Astrocyte (in vitro differentiated cells and primary cell): ENCODE measurements around the gene AXL. TPM values are rescaled to one million over a fixed set of nuclear protein-coding genes. Genes with fewer than 3 reads are reported as not detected.

ENCODE experiments used
- DNase-seq: peaks from one replicate; pipeline ENCODE4 v3.0.0-alpha.2; 2010; ENCODE audit warnings: low read depth
- FAIRE-seq: peaks from 2 replicates; lab custom pipeline; 2011; peaks lifted over from hg19 to GRCh38; lab: Jason Lieb, UNC
- H2AFZ ChIP-seq: 2 replicates; pipeline ENCODE4 v1.6.0; 2012; ENCODE audit warnings: low read depth, low read length, inconsistent platforms
- H3K27ac ChIP-seq: 2 replicates; pipeline ENCODE4 v1.5.1; 2011; ENCODE audit warnings: low read depth, low read length, inconsistent platforms
- H3K27me3 ChIP-seq: 2 replicates; pipeline ENCODE4 v1.6.0; 2011; ENCODE audit warnings: low read length, inconsistent platforms; ENCODE audit not compliant: insufficient read depth
- H3K36me3 ChIP-seq: 2 replicates; pipeline ENCODE4 v1.5.1; 2011; ENCODE audit warnings: low read length, inconsistent platforms; ENCODE audit not compliant: insufficient read depth
- H3K4me1 ChIP-seq: 2 replicates; pipeline ENCODE4 v1.5.1; 2011; ENCODE audit warnings: low read length, inconsistent platforms; ENCODE audit not compliant: insufficient read depth
- H3K4me2 ChIP-seq: 2 replicates; pipeline ENCODE4 v1.6.0; 2012; ENCODE audit warnings: low read length, inconsistent platforms
- H3K4me3 ChIP-seq: 2 replicates; pipeline ENCODE4 v1.5.1; 2011; ENCODE audit warnings: low read depth, mild to moderate bottlenecking, low read length, inconsistent platforms; ENCODE audit not compliant: insufficient read depth
- H3K79me2 ChIP-seq: 2 replicates; pipeline ENCODE4 v1.6.0; 2012; ENCODE audit warnings: mild to moderate bottlenecking, low read length, inconsistent platforms; ENCODE audit not compliant: insufficient read depth
- H3K9ac ChIP-seq: 2 replicates; pipeline ENCODE4 v1.6.0; 2012; ENCODE audit warnings: mild to moderate bottlenecking, low read length, inconsistent platforms
- H3K9me3 ChIP-seq: 2 replicates; pipeline ENCODE4 v1.5.1; 2012; ENCODE audit warnings: low read depth, mild to moderate bottlenecking, low read length, inconsistent platforms; ENCODE audit not compliant: insufficient read depth
- H4K20me1 ChIP-seq: 2 replicates; pipeline ENCODE4 v1.6.0; 2012; ENCODE audit warnings: low read length, inconsistent platforms; ENCODE audit not compliant: insufficient read depth
- H3K27ac Mint-ChIP-seq: one replicate; pipeline ENCODE4 v1.8.0; 2021; ENCODE audit warnings: mild to moderate bottlenecking, mixed read lengths; ENCODE audit not compliant: unreplicated experiment
- H3K27me3 Mint-ChIP-seq: one replicate; pipeline ENCODE4 v1.8.0; 2021; ENCODE audit warnings: low read depth, mixed read lengths; ENCODE audit not compliant: unreplicated experiment
- H3K36me3 Mint-ChIP-seq: one replicate; pipeline ENCODE4 v1.8.0; 2021; ENCODE audit warnings: low read depth, mixed read lengths; ENCODE audit not compliant: unreplicated experiment
- H3K4me1 Mint-ChIP-seq: one replicate; pipeline ENCODE4 v1.8.0; 2021; ENCODE audit warnings: low read depth, mixed read lengths; ENCODE audit not compliant: unreplicated experiment
- H3K4me3 Mint-ChIP-seq: one replicate; pipeline ENCODE4 v1.8.0; 2021; ENCODE audit warnings: mild to moderate bottlenecking, moderate library complexity, mixed read lengths; ENCODE audit not compliant: unreplicated experiment
- H3K9me3 Mint-ChIP-seq: one replicate; pipeline ENCODE4 v1.8.0; 2021; ENCODE audit warnings: mild to moderate bottlenecking, mixed read lengths; ENCODE audit not compliant: unreplicated experiment
- CTCF ChIP-seq: IDR thresholded peaks from 2 replicates; pipeline ENCODE4 v1.5.1; 2011; ENCODE audit warnings: low read depth, mild to moderate bottlenecking, inconsistent platforms, low read length, moderate library complexity; ENCODE audit not compliant: insufficient read depth
- EZH2 ChIP-seq: IDR thresholded peaks from 2 replicates; pipeline ENCODE4 v1.6.1; 2012; ENCODE audit warnings: mild to moderate bottlenecking, low read length, inconsistent platforms; ENCODE audit not compliant: insufficient read depth
- total RNA-seq: library from RNA; stranded (reverse); gene quantifications from 2 replicates; pipeline ENCODE4 v1.2.1, GENCODE V29; 2021

Gene AXL
- total RNA-seq, 1 donor from 2014 or later: 156 TPM

- Mint-ChIP-seq H3K27me3 (no peaks in the 10 kb centered on the region), H3K36me3 (peaks cover 26% of the 10 kb centered on the region), H3K9me3 (no peaks in the 10 kb centered on the region), H3K27ac (no peak overlapping the region), H3K4me3 (no peak overlapping the region), H3K4me1 (peaks cover 18% of the 10 kb centered on the region)
- DNase-seq: no peak
- Histone ChIP-seq H3K9me3 (no peaks in the 10 kb centered on the region), H3K9ac (no peak overlapping the region), H3K4me1 (peaks cover 10% of the 10 kb centered on the region), H3K4me3 (no peak overlapping the region), H3K27ac (no peak overlapping the region), H2AFZ (no peak overlapping the region), H3K27me3 (no peaks in the 10 kb centered on the region), H3K4me2 (no peak overlapping the region), H3K79me2 (peaks cover 22% of the 10 kb centered on the region), H3K36me3 (peaks cover 67% of the 10 kb centered on the region), H4K20me1 (peaks cover 43% of the 10 kb centered on the region)
- no peak for FAIRE-seq
- TF ChIP-seq EZH2 (no peak), CTCF (no peak)
These were observed 85.9 kb downstream of the AXL start for GRCh38 chr19:41304706-41305483.

- no peaks in the 10 kb centered on the region for H3K9me3 Mint-ChIP-seq
- Histone ChIP-seq H3K9ac (no peak overlapping the region), H3K9me3 (no peaks in the 10 kb centered on the region), H3K79me2 (peaks cover 19% of the 10 kb centered on the region), H2AFZ (no peak overlapping the region), H3K36me3 (peaks cover 55% of the 10 kb centered on the region), H3K4me1 (peaks cover 15% of the 10 kb centered on the region), H3K4me3 (no peak overlapping the region), H3K27ac (no peak overlapping the region), H4K20me1 (peaks cover 38% of the 10 kb centered on the region), H3K4me2 (no peak overlapping the region), H3K27me3 (no peaks in the 10 kb centered on the region)
- peaks cover 14% of the 10 kb centered on the region for H3K4me1 Mint-ChIP-seq
- DNase-seq (no peak), FAIRE-seq (no peak)
- H3K4me3 Mint-ChIP-seq: no peak overlapping the region
- TF ChIP-seq CTCF (no peak), EZH2 (no peak)
- peaks cover 20% of the 10 kb centered on the region for H3K36me3 Mint-ChIP-seq
- no peak overlapping the region for H3K27ac Mint-ChIP-seq
- no peaks in the 10 kb centered on the region for H3K27me3 Mint-ChIP-seq
These were observed 87.1 kb downstream of the AXL start for GRCh38 chr19:41305927-41306793.
